Neutrophil (primary cell): ENCODE measurements around the gene AGL.

Experiments used
- H3K27ac ChIP-seq: fragments of 200-600 bp; sonication (generic); 2 replicates; pipeline ENCODE4 v1.5.1; 2016; ENCODE audit warnings: mild to moderate bottlenecking, moderate library complexity
- H3K27me3 ChIP-seq: fragments of 200-600 bp; sonication (generic); 2 replicates; pipeline ENCODE4 v1.6.0; 2016; ENCODE audit warnings: mild to moderate bottlenecking
- H3K36me3 ChIP-seq: fragments of 200-600 bp; sonication (generic); 2 replicates; pipeline ENCODE4 v1.5.1; 2017
- H3K4me1 ChIP-seq, 2 experiments: fragments of 200-600 bp in 1 of 2; sonication (generic) in 1 of 2; 1 replicate in 1 of 2; 2 replicates in 1 of 2; pipeline versions ENCODE4 v1.5.1 to v1.6.1; 2013 to 2016; ENCODE audit warnings: low read depth in 1 of 2, low read length in 1 of 2, mild to moderate bottlenecking in 1 of 2, moderate library complexity in 1 of 2; ENCODE audit not compliant: control insufficient read depth in 1 of 2, insufficient read depth in 1 of 2
- H3K4me3 ChIP-seq, 2 experiments: fragments of 200-600 bp in 1 of 2; sonication (generic) in 1 of 2; 1 replicate in 1 of 2; 2 replicates in 1 of 2; pipeline ENCODE4 v1.5.1; 2013 to 2016; ENCODE audit warnings: low read depth in 1 of 2, low read length in 1 of 2, mild to moderate bottlenecking in 1 of 2, moderate library complexity in 1 of 2
- H3K9me3 ChIP-seq: fragments of 200-600 bp; sonication (generic); 2 replicates; pipeline ENCODE4 v1.5.1; 2016
- CTCF ChIP-seq: fragments of 200-600 bp; sonication (generic); IDR thresholded peaks from 2 replicates; pipeline ENCODE4 v1.5.1; 2016; ENCODE audit warnings: antibody characterized with exemption

Gene AGL

GRCh38 chr1:99944192-99944591 is 94.0 kb downstream of the AGL start:
- H3K36me3 ChIP-seq = no peaks in the 10 kb centered on the region
- no peaks in the 10 kb centered on the region for H3K27me3 ChIP-seq
- H3K4me1 ChIP-seq = no peaks in the 10 kb centered on the region
- TF ChIP-seq CTCF = no peak
- no peaks in the 10 kb centered on the region for H3K9me3 ChIP-seq
- H3K4me3 ChIP-seq = no peak overlapping the region
- no peak overlapping the region for H3K27ac ChIP-seq

GRCh38 chr1:99945174-99945573 is 95.0 kb downstream of the AGL start:
- Histone ChIP-seq H3K4me1 (no peaks in the 10 kb centered on the region), H3K4me3 (no peak overlapping the region), H3K27ac (no peak overlapping the region), H3K27me3 (no peaks in the 10 kb centered on the region), H3K9me3 (no peaks in the 10 kb centered on the region), H3K36me3 (no peaks in the 10 kb centered on the region)
- TF ChIP-seq CTCF = no peak

GRCh38 chr1:99950486-99950885 is 100.3 kb downstream of the AGL start:
- H3K9me3 ChIP-seq = no peaks in the 10 kb centered on the region
- no peak overlapping the region for H3K4me3 ChIP-seq
- no peak for TF ChIP-seq CTCF
- no peak overlapping the region for H3K27ac ChIP-seq
- no peaks in the 10 kb centered on the region for H3K27me3 ChIP-seq
- no peaks in the 10 kb centered on the region for H3K36me3 ChIP-seq
- no peaks in the 10 kb centered on the region for H3K4me1 ChIP-seq

- H3K27ac ChIP-seq = no peak overlapping the region
- no peaks in the 10 kb centered on the region for H3K36me3 ChIP-seq
- H3K9me3 ChIP-seq = no peaks in the 10 kb centered on the region
- H3K27me3 ChIP-seq = no peaks in the 10 kb centered on the region
- H3K4me1 ChIP-seq = no peaks in the 10 kb centered on the region
- H3K4me3 ChIP-seq = no peak overlapping the region
- TF ChIP-seq CTCF = no peak
Measured at GRCh38 chr1:99952522-99952921, 102.4 kb downstream of the AGL start.

GRCh38 chr1:99955375-99955774 is 105.2 kb downstream of the AGL start:
- no peak for TF ChIP-seq CTCF
- Histone ChIP-seq H3K27ac (no peak overlapping the region), H3K36me3 (no peaks in the 10 kb centered on the region), H3K9me3 (no peaks in the 10 kb centered on the region), H3K4me3 (no peak overlapping the region), H3K27me3 (no peaks in the 10 kb centered on the region), H3K4me1 (no peaks in the 10 kb centered on the region)

- Histone ChIP-seq H3K9me3 (no peaks in the 10 kb centered on the region), H3K4me3 (no peak overlapping the region), H3K27me3 (no peaks in the 10 kb centered on the region), H3K4me1 (no peaks in the 10 kb centered on the region), H3K27ac (no peak overlapping the region), H3K36me3 (no peaks in the 10 kb centered on the region)
- no peak for TF ChIP-seq CTCF
Measured at GRCh38 chr1:99956755-99957154, 106.6 kb downstream of the AGL start.
